GM23338 (cell line): ENCODE results near the gene BCOR. TPM values are rescaled to one million over a fixed set of nuclear protein-coding genes. Genes with fewer than 3 reads are reported as not detected.

ENCODE experiments used
- ATAC-seq: fragments of 200-7000 bp; cut with Tn5 transposase; 3 replicates; pipeline ENCODE4 v1.9.1; 2020
- DNase-seq: peaks from one replicate; pipeline ENCODE4 v3.0.0-alpha.2; 2015; ENCODE audit warnings: low spot score
- H2AFZ ChIP-seq: fragments of 200-600 bp; sonication (generic); 2 replicates; pipeline ENCODE4 v1.8.0; 2016; ENCODE audit warnings: antibody characterized with exemption, mild to moderate bottlenecking, moderate library complexity
- H3F3A ChIP-seq: fragments of 200-600 bp; sonication (generic); replicated peaks from 2 replicates; pipeline ENCODE4 v1.8.0; 2017; ENCODE audit warnings: antibody characterized with exemption, mixed run types, low read depth
- H3K27ac ChIP-seq: fragments of 200-600 bp; sonication (generic); 2 replicates; pipeline ENCODE4 v1.6.1; 2016; ENCODE audit warnings: low read depth
- H3K27me3 ChIP-seq: fragments of 200-600 bp; sonication (generic); 2 replicates; pipeline ENCODE4 v1.8.0; 2016; ENCODE audit warnings: mild to moderate bottlenecking, mixed run types, moderate library complexity; ENCODE audit not compliant: insufficient read depth
- H3K36me3 ChIP-seq: fragments of 200-600 bp; sonication (generic); 2 replicates; pipeline ENCODE4 v1.8.0; 2016; ENCODE audit warnings: mild to moderate bottlenecking; ENCODE audit not compliant: insufficient read depth
- H3K4me1 ChIP-seq: fragments of 200-600 bp; sonication (generic); 2 replicates; pipeline ENCODE4 v1.8.0; 2016; ENCODE audit warnings: mild to moderate bottlenecking, moderate library complexity; ENCODE audit not compliant: insufficient read depth
- H3K4me2 ChIP-seq: fragments of 200-600 bp; sonication (generic); 2 replicates; pipeline ENCODE4 v1.7.1; 2017; ENCODE audit warnings: mixed run types
- H3K4me3 ChIP-seq: fragments of 200-600 bp; sonication (generic); 2 replicates; pipeline ENCODE4 v1.6.1; 2016; ENCODE audit warnings: mixed run types
- H3K79me2 ChIP-seq: fragments of 200-600 bp; sonication (generic); replicated peaks from 2 replicates; pipeline ENCODE4 v1.8.0; 2017; ENCODE audit warnings: mild to moderate bottlenecking; ENCODE audit not compliant: insufficient read depth
- H3K9me2 ChIP-seq: fragments of 200-600 bp; sonication (generic); 2 replicates; pipeline ENCODE4 v1.8.0; 2017; ENCODE audit not compliant: insufficient read depth
- H4K20me1 ChIP-seq: fragments of 200-600 bp; sonication (generic); replicated peaks from 2 replicates; pipeline ENCODE4 v1.8.0; 2017; ENCODE audit warnings: mild to moderate bottlenecking; ENCODE audit not compliant: insufficient read depth
- H3K27ac Mint-ChIP-seq: 2 replicates; pipeline ENCODE4 v1.8.0; 2020; ENCODE audit warnings: inconsistent platforms, mild to moderate bottlenecking, moderate library complexity, mixed read lengths
- H3K27me3 Mint-ChIP-seq: 3 replicates; pipeline ENCODE4 v1.8.0; 2022; ENCODE audit warnings: low read depth, mild to moderate bottlenecking, moderate library complexity, mixed read lengths, inconsistent platforms; ENCODE audit not compliant: insufficient read depth, poor library complexity
- H3K36me3 Mint-ChIP-seq: 3 replicates; pipeline ENCODE4 v1.8.0; 2021; ENCODE audit warnings: low read depth, mild to moderate bottlenecking, inconsistent platforms, moderate library complexity, mixed read lengths
- H3K4me1 Mint-ChIP-seq: 3 replicates; pipeline ENCODE4 v1.8.0; 2020; ENCODE audit warnings: mild to moderate bottlenecking, inconsistent platforms, mixed read lengths
- H3K4me3 Mint-ChIP-seq: 3 replicates; pipeline ENCODE4 v1.8.0; 2021; ENCODE audit warnings: moderate library complexity, mild to moderate bottlenecking, inconsistent platforms, mixed read lengths
- H3K9me3 Mint-ChIP-seq: 3 replicates; pipeline ENCODE4 v1.8.0; 2020; ENCODE audit warnings: moderate library complexity, mild to moderate bottlenecking, inconsistent platforms, mixed read lengths
- CREB1 ChIP-seq: fragments of 250-450 bp; sonication (Bioruptor Pico); IDR thresholded peaks from 2 replicates; pipeline ENCODE4 v1.5.0; 2020; ENCODE audit warnings: low read depth, mild to moderate bottlenecking, moderate library complexity
- EZH2 ChIP-seq: fragments of 200-600 bp; sonication (generic); IDR thresholded peaks from one replicate; pipeline ENCODE4 v1.8.0; 2017; ENCODE audit warnings: antibody characterized with exemption, mild to moderate bottlenecking, low read depth; ENCODE audit not compliant: unreplicated experiment
- NANOG ChIP-seq: IDR thresholded peaks from 2 replicates; pipeline ENCODE4 v1.6.1; 2016; ENCODE audit warnings: antibody characterized with exemption, borderline replicate concordance
- POLR2AphosphoS5 ChIP-seq: IDR thresholded peaks from 2 replicates; pipeline ENCODE4 v1.6.1; 2016; ENCODE audit warnings: antibody characterized with exemption, low read depth
- STAT1 ChIP-seq: IDR thresholded peaks from one replicate; pipeline ENCODE4 v1.6.1; 2016; ENCODE audit warnings: antibody characterized with exemption; ENCODE audit not compliant: unreplicated experiment
- ZNF114 ChIP-seq: fragments of 250-450 bp; sonication (Bioruptor Pico); IDR thresholded peaks from 2 replicates; pipeline ENCODE4 v1.5.0; 2020; ENCODE audit warnings: mild to moderate bottlenecking, moderate library complexity
- polyA plus RNA-seq: library from polyadenylated mRNA; unstranded; fragments of >200 nt; fragmentation: Nextera tagmentation; extraction: Ambion mirVana; gene quantifications from 2 replicates; pipeline ENCODE4 v1.2.1, GENCODE V29; 2016
- total RNA-seq: library from RNA; depleted of rRNA; stranded (reverse); fragments of >200 nt; shearing (Covaris generic); gene quantifications from 2 replicates; pipeline ENCODE4 v1.2.3, GENCODE V29; 2014
- TF ChIP-seq, protein P1 (sequence below), 2 experiments: fragments of 200-600 bp in 1 of 2; sonication (generic) in 1 of 2; conservative IDR thresholded peaks; 2 replicates each; pipeline versions ENCODE4 v1.5.1 to v1.6.1; 2016 to 2017; ENCODE audit warnings: antibody characterized with exemption in 2 of 2, low read depth in 2 of 2, mild to moderate bottlenecking in 2 of 2, moderate library complexity in 1 of 2
- TF ChIP-seq, protein P2 (sequence below): IDR thresholded peaks from one replicate; pipeline ENCODE4 v1.6.1; 2018; ENCODE audit warnings: antibody characterized with exemption; ENCODE audit not compliant: unreplicated experiment
- TF ChIP-seq, protein P3 (sequence below): IDR thresholded peaks from 2 replicates; pipeline ENCODE4 v1.6.1; 2016; ENCODE audit warnings: antibody characterized with exemption
- TF ChIP-seq, protein P4 (sequence below): fragments of 250-450 bp; sonication (Bioruptor Pico); IDR thresholded peaks from 2 replicates; pipeline ENCODE4 v1.5.0; 2020; ENCODE audit warnings: mild to moderate bottlenecking, moderate library complexity

The BCOR gene
- total and polyA plus RNA-seq, 2 experiments from 2014 or later: 25.5 to 60.8 TPM

DNA sequence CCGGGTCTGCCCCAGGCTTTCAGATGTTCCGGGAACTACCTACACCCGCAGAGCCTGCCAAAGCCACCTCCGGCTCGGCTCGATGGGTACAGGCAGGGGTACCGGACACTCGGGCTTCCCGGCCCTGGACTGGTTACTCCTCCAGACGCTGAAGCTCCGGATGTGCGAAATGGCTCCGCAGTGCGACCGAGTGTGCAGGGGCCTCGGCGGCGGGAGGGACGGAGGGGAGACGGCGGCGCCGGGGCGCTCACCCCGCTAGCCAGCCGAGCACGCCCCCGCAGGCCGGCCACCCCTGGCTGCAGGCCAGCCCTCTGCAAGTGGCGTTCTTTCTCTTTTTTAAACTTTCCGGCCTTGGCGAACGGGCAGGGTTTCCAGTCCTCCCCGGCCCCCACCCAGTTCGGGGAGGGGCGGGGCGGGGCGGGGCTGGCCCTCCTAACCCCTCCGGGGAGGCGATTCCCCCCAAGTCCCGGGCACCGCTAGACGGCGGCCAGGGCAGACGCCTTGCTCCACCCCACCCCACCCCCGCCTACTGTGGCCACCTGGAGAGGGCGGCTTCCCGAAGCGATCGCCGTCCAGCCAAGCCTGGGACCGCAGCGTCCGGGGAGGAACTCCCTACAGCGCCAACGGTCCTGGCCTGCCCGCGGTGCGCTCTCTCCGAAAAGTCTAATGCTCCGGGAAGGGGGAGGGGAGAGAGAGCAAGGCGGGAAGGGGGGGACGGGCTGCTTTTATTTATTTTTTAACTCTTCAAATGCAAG is 7.5 kb downstream of the BCOR start (continued):
- TF ChIP-seq, protein P1, sequence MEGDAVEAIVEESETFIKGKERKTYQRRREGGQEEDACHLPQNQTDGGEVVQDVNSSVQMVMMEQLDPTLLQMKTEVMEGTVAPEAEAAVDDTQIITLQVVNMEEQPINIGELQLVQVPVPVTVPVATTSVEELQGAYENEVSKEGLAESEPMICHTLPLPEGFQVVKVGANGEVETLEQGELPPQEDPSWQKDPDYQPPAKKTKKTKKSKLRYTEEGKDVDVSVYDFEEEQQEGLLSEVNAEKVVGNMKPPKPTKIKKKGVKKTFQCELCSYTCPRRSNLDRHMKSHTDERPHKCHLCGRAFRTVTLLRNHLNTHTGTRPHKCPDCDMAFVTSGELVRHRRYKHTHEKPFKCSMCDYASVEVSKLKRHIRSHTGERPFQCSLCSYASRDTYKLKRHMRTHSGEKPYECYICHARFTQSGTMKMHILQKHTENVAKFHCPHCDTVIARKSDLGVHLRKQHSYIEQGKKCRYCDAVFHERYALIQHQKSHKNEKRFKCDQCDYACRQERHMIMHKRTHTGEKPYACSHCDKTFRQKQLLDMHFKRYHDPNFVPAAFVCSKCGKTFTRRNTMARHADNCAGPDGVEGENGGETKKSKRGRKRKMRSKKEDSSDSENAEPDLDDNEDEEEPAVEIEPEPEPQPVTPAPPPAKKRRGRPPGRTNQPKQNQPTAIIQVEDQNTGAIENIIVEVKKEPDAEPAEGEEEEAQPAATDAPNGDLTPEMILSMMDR (conservative IDR thresholded peaks at IDR 0.05; ENCODE audit: low read depth in 2 of 2): no peak
- TF ChIP-seq, protein P2, sequence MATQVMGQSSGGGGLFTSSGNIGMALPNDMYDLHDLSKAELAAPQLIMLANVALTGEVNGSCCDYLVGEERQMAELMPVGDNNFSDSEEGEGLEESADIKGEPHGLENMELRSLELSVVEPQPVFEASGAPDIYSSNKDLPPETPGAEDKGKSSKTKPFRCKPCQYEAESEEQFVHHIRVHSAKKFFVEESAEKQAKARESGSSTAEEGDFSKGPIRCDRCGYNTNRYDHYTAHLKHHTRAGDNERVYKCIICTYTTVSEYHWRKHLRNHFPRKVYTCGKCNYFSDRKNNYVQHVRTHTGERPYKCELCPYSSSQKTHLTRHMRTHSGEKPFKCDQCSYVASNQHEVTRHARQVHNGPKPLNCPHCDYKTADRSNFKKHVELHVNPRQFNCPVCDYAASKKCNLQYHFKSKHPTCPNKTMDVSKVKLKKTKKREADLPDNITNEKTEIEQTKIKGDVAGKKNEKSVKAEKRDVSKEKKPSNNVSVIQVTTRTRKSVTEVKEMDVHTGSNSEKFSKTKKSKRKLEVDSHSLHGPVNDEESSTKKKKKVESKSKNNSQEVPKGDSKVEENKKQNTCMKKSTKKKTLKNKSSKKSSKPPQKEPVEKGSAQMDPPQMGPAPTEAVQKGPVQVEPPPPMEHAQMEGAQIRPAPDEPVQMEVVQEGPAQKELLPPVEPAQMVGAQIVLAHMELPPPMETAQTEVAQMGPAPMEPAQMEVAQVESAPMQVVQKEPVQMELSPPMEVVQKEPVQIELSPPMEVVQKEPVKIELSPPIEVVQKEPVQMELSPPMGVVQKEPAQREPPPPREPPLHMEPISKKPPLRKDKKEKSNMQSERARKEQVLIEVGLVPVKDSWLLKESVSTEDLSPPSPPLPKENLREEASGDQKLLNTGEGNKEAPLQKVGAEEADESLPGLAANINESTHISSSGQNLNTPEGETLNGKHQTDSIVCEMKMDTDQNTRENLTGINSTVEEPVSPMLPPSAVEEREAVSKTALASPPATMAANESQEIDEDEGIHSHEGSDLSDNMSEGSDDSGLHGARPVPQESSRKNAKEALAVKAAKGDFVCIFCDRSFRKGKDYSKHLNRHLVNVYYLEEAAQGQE: no peak

DNA sequence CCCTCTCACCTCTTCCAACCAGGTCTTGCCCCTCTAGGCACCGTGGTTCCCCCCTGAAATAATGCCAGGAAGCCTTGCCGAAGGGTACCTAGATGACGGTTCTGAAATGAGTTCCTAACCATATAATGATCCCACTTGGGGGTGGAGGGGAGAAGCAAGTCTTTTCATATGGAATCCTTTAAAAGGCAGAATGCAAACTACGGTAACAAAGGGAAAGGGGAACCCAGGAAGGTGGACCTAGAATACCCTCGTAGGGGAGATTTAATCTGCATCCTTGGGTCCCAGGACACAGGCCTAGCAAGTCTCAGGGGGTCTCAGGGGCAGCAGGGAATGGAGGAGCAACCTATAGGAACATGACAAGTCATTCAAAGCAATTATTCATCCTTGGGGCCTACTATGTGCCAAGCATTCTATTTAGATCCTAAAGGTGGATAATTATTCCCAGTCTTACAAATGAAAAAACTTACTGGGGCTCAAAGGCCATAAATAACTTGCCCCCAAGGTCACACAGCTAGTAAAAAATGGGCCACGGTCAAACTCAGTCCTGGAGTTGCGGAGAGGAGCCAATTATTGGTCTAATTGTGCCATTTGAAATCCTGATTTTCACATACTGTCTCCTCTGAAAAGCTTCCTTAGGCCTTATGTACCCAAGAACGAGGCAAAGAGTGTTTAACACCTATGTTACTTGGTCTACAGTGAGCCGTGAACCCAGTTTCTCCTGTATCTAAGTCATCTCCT is 8.8 kb downstream of the BCOR start:
- DNase-seq (no peak), ATAC-seq (no peak)
- H3K9me2 ChIP-seq: no peaks in the 10 kb centered on the region
- peak overlapping the region; percentile 74 for H3K4me3 Mint-ChIP-seq
- peak overlapping the region; percentile 55 for H3K4me3 ChIP-seq
- peak overlapping the region; percentile 77 for H3K4me2 ChIP-seq
- no peaks in the 10 kb centered on the region for H3K36me3 ChIP-seq
- H2AFZ ChIP-seq: no peak overlapping the region
- H3K27ac Mint-ChIP-seq: no peak overlapping the region
- peaks cover 53% of the 10 kb centered on the region for H3K27me3 Mint-ChIP-seq
- peaks cover 91% of the 10 kb centered on the region for H3K79me2 ChIP-seq
- H3K4me1 ChIP-seq: peaks cover 53% of the 10 kb centered on the region
- peaks cover 3% of the 10 kb centered on the region; the same call in 2 of the 3 replicates for H3K36me3 Mint-ChIP-seq
- no peaks in the 10 kb centered on the region for H3K9me3 Mint-ChIP-seq
- peaks cover 15% of the 10 kb centered on the region; the same call in 1 of the 2 replicates for H4K20me1 ChIP-seq
- H3K27ac ChIP-seq: no peak overlapping the region
- peaks cover 54% of the 10 kb centered on the region for H3K27me3 ChIP-seq
- no peaks in the 10 kb centered on the region for H3F3A ChIP-seq
- peaks cover 63% of the 10 kb centered on the region for H3K4me1 Mint-ChIP-seq
- TF ChIP-seq EZH2 (no peak), POLR2AphosphoS5 (no peak), NANOG (no peak), ZNF114 (CRISPR knock-in tag) (no peak), STAT1 (no peak), CREB1 (CRISPR knock-in tag) (no peak)
- TF ChIP-seq, protein P3, sequence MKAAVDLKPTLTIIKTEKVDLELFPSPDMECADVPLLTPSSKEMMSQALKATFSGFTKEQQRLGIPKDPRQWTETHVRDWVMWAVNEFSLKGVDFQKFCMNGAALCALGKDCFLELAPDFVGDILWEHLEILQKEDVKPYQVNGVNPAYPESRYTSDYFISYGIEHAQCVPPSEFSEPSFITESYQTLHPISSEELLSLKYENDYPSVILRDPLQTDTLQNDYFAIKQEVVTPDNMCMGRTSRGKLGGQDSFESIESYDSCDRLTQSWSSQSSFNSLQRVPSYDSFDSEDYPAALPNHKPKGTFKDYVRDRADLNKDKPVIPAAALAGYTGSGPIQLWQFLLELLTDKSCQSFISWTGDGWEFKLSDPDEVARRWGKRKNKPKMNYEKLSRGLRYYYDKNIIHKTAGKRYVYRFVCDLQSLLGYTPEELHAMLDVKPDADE: no peak
- TF ChIP-seq, protein P4, sequence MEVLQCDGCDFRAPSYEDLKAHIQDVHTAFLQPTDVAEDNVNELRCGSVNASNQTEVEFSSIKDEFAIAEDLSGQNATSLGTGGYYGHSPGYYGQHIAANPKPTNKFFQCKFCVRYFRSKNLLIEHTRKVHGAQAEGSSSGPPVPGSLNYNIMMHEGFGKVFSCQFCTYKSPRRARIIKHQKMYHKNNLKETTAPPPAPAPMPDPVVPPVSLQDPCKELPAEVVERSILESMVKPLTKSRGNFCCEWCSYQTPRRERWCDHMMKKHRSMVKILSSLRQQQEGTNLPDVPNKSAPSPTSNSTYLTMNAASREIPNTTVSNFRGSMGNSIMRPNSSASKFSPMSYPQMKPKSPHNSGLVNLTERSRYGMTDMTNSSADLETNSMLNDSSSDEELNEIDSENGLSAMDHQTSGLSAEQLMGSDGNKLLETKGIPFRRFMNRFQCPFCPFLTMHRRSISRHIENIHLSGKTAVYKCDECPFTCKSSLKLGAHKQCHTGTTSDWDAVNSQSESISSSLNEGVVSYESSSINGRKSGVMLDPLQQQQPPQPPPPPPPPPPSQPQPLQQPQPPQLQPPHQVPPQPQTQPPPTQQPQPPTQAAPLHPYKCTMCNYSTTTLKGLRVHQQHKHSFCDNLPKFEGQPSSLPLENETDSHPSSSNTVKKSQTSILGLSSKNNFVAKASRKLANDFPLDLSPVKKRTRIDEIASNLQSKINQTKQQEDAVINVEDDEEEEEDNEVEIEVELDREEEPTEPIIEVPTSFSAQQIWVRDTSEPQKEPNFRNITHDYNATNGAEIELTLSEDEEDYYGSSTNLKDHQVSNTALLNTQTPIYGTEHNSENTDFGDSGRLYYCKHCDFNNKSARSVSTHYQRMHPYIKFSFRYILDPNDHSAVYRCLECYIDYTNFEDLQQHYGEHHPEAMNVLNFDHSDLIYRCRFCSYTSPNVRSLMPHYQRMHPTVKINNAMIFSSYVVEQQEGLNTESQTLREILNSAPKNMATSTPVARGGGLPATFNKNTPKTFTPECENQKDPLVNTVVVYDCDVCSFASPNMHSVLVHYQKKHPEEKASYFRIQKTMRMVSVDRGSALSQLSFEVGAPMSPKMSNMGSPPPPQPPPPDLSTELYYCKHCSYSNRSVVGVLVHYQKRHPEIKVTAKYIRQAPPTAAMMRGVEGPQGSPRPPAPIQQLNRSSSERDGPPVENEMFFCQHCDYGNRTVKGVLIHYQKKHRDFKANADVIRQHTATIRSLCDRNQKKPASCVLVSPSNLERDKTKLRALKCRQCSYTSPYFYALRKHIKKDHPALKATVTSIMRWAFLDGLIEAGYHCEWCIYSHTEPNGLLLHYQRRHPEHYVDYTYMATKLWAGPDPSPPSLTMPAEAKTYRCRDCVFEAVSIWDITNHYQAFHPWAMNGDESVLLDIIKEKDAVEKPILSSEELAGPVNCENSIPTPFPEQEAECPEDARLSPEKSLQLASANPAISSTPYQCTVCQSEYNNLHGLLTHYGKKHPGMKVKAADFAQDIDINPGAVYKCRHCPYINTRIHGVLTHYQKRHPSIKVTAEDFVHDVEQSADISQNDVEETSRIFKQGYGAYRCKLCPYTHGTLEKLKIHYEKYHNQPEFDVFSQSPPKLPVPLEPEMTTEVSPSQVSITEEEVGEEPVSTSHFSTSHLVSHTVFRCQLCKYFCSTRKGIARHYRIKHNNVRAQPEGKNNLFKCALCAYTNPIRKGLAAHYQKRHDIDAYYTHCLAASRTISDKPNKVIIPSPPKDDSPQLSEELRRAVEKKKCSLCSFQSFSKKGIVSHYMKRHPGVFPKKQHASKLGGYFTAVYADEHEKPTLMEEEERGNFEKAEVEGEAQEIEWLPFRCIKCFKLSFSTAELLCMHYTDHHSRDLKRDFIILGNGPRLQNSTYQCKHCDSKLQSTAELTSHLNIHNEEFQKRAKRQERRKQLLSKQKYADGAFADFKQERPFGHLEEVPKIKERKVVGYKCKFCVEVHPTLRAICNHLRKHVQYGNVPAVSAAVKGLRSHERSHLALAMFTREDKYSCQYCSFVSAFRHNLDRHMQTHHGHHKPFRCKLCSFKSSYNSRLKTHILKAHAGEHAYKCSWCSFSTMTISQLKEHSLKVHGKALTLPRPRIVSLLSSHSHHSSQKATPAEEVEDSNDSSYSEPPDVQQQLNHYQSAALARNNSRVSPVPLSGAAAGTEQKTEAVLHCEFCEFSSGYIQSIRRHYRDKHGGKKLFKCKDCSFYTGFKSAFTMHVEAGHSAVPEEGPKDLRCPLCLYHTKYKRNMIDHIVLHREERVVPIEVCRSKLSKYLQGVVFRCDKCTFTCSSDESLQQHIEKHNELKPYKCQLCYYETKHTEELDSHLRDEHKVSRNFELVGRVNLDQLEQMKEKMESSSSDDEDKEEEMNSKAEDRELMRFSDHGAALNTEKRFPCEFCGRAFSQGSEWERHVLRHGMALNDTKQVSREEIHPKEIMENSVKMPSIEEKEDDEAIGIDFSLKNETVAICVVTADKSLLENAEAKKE (CRISPR knock-in tag): no peak
